NT2/D1 (cell line): ENCODE data around the gene TRPM2.

Experiments used
- YY1 ChIP-seq: IDR thresholded peaks from 2 replicates; pipeline ENCODE4 v1.6.1; 2011; ENCODE audit not compliant: insufficient read length, insufficient read depth
- ZNF274 ChIP-seq: IDR thresholded peaks from 2 replicates; pipeline ENCODE4 v1.6.1; 2011; ENCODE audit warnings: mild to moderate bottlenecking, low read depth, low read length

- TF ChIP-seq YY1 (no peak), ZNF274 (no peak)
Observed at GRCh38 chr21:44333509-44334328, 19.7 kb upstream of the TRPM2 start.
